ENCODE results near the gene DDHD1.
"Not testable (repeated sequence)": the region's sequence is repeated elsewhere in the genome, so short reads cannot be mapped to it uniquely, and the experiment has no call there.

The DDHD1 gene

GRCh38 chr14:53127151-53127550 lies 26.0 kb downstream of the DDHD1 start:
- no peak overlapping the region for H3K4me3 ChIP-seq (ENCODE audit: low read depth, low read length)
- TF ChIP-seq CTCF (IDR thresholded peaks at IDR 0.05; ENCODE audit: low read depth, low read length, missing control alignments): no peak
- DNase-seq (ENCODE audit: low read depth): no peak
- in situ Hi-C loops (cut with HindIII; ENCODE audit: low sequenced_read_pairs): no loop called here

- DNase-seq (ENCODE audit: low read depth): no peak
- H3K4me3 ChIP-seq (ENCODE audit: low read depth, low read length): no peak overlapping the region
- no peak for TF ChIP-seq CTCF (IDR thresholded peaks at IDR 0.05; ENCODE audit: low read depth, low read length, missing control alignments)
- in situ Hi-C loops (cut with HindIII; ENCODE audit: low sequenced_read_pairs): no loop called here
These were observed 26.4 kb downstream of the DDHD1 start for GRCh38 chr14:53126731-53127130.

- no peak overlapping the region for H3K4me3 ChIP-seq (ENCODE audit: low read depth, low read length)
- in situ Hi-C loops (cut with HindIII; ENCODE audit: low sequenced_read_pairs): no loop called here
- TF ChIP-seq CTCF (IDR thresholded peaks at IDR 0.05; ENCODE audit: low read depth, low read length, missing control alignments): no peak
- no peak for DNase-seq (ENCODE audit: low read depth)
These were observed 28.3 kb downstream of the DDHD1 start for GRCh38 chr14:53124786-53125185.

- H3K4me3 ChIP-seq (ENCODE audit: low read depth, low read length); DNase-seq (ENCODE audit: low read depth); in situ Hi-C loops (cut with HindIII; ENCODE audit: low sequenced_read_pairs): not testable (repeated sequence)
These were observed 31.7 kb downstream of the DDHD1 start for GRCh38 chr14:53121419-53121818.

GRCh38 chr14:53117479-53117878 lies 35.6 kb downstream of the DDHD1 start:
- H3K4me3 ChIP-seq (ENCODE audit: low read depth, low read length); in situ Hi-C loops (cut with HindIII; ENCODE audit: low sequenced_read_pairs); DNase-seq (ENCODE audit: low read depth): not testable (repeated sequence)

GRCh38 chr14:53113989-53114388 lies 39.1 kb downstream of the DDHD1 start:
- H3K4me3 ChIP-seq (ENCODE audit: low read depth, low read length): no peak overlapping the region
- TF ChIP-seq CTCF (IDR thresholded peaks at IDR 0.05; ENCODE audit: low read depth, low read length, missing control alignments): no peak
- no peak for DNase-seq (ENCODE audit: low read depth)
- in situ Hi-C loops (cut with HindIII; ENCODE audit: low sequenced_read_pairs): no loop called here

- DNase-seq (ENCODE audit: low read depth): no peak
- H3K4me3 ChIP-seq (ENCODE audit: low read depth, low read length): no peak overlapping the region
- in situ Hi-C loops (cut with HindIII; ENCODE audit: low sequenced_read_pairs): no loop called here
- no peak for TF ChIP-seq CTCF (IDR thresholded peaks at IDR 0.05; ENCODE audit: low read depth, low read length, missing control alignments)
These were observed 43.0 kb downstream of the DDHD1 start for GRCh38 chr14:53110096-53110495.
